Stomach (tissue), 4 donors: ENCODE measurements around the gene NPEPPS.

Experiments
- EP300 ChIP-seq: sonication (generic); formaldehyde crosslinking; IDR thresholded peaks from one replicate; pipeline ENCODE4 v1.6.1; 2017; ENCODE audit warnings: antibody characterized with exemption
- POLR2A ChIP-seq, 4 donors: fragments of 450-650 bp; IDR thresholded peaks; one replicate each; pipeline ENCODE4 v1.6.1; 2016; ENCODE audit warnings: antibody characterized with exemption in 4 of 4, control low read depth in 2 of 4, mild to moderate bottlenecking in 1 of 4, moderate library complexity in 1 of 4
- POLR2AphosphoS5 ChIP-seq, 3 donors: sonication (generic); formaldehyde crosslinking; IDR thresholded peaks; one replicate each; pipeline ENCODE4 v1.6.1; 2016; ENCODE audit warnings: antibody characterized with exemption in 3 of 3
- TF ChIP-seq, protein P1 (sequence below), 7 experiments: fragments of 450-650 bp in 4 of 7; fragments of 200-600 bp in 3 of 7; sonication (generic) in 3 of 7; IDR thresholded peaks; one replicate each; pipeline ENCODE4 v1.5.1; 2016 to 2019; ENCODE audit warnings: antibody characterized with exemption in 7 of 7, control low read depth in 2 of 7, mild to moderate bottlenecking in 1 of 7

DNA sequence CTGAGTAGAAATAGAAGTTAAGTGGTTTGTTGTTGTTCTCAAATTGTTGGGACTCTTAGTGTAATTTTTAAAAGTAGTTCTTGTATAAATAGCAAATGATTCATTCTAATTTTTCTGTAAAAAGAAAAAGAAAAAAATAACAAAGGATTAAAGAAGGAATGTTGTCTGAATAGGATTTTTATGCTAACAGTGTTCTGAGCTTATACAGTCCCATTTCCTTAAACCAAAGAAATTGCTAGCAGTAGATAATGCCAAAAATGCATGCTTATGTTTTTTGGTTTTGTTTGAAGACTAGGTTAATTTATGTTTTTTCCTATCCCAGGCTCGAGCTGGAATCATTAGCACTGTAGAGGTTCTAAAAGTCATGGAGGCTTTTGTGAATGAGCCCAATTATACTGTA, 74.1 kb downstream of the NPEPPS start:
- TF ChIP-seq POLR2AphosphoS5 (IDR thresholded peaks at IDR 0.05) (no peak), EP300 (no peak), POLR2A (IDR thresholded peaks at IDR 0.05) (no peak)
- TF ChIP-seq, protein P1, sequence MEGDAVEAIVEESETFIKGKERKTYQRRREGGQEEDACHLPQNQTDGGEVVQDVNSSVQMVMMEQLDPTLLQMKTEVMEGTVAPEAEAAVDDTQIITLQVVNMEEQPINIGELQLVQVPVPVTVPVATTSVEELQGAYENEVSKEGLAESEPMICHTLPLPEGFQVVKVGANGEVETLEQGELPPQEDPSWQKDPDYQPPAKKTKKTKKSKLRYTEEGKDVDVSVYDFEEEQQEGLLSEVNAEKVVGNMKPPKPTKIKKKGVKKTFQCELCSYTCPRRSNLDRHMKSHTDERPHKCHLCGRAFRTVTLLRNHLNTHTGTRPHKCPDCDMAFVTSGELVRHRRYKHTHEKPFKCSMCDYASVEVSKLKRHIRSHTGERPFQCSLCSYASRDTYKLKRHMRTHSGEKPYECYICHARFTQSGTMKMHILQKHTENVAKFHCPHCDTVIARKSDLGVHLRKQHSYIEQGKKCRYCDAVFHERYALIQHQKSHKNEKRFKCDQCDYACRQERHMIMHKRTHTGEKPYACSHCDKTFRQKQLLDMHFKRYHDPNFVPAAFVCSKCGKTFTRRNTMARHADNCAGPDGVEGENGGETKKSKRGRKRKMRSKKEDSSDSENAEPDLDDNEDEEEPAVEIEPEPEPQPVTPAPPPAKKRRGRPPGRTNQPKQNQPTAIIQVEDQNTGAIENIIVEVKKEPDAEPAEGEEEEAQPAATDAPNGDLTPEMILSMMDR (IDR thresholded peaks at IDR 0.05): no peak
